Stimulated activated CD4-positive, alpha-beta T cell treated with anti-CD3 and anti-CD28 coated beads, Interleukin-1b, Interleukin-23, amount 100 ng/mL, for 24 hours (primary cell): ENCODE results near the gene HPS4.

ENCODE experiments used
- DNase-seq, 4 experiments: peaks; one replicate each; pipeline ENCODE4 v3.0.0-alpha.2; 2020; ENCODE audit warnings: low read depth in 4 of 4, low spot score in 1 of 4

The HPS4 gene

DNA sequence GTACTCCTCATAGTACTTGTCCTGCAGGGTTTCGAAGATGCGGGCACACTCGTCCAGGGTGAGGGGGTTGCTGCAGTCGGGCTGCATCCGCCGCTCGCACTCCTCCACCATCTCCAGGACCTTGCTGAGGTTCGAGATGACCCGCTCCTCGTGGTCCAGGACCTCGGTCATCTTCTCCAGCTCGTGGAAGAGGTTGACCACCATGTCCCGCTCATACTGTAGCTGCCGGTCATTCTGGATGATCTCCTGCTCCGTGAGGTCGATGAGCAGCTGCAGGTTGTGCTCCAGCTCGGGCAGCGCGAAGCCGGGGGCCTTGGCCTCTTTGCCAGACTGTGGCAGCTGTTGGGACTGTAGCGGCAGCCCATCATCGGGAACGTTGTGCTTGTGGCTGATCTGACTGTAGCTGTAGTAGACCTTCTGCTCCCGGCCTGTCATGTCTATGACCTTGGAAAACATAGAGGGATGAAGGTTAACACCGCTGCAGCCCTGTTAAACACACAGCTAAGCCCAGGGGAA lies 15.7 kb upstream of the HPS4 start:
- DNase-seq, result no peak

DNA sequence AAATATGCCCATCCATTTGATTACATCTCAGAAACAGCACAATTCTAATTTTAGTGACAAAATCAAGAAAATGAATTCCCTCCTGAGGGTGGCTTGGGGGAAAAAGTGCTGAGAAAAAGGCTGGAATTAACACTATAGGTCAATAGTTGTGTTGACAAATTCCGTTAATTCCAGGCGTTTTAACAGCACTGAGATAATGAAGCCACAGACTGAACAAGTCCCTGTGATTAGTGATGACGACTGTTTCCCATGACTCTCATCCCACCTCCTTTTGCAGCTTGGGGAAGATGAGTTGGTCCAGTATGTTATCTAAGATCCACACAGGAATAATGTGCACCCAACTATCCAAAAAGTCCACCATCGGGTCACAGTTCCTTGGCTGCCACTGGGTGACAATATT lies 12.9 kb upstream of the HPS4 start:
- no peak for DNase-seq

DNA sequence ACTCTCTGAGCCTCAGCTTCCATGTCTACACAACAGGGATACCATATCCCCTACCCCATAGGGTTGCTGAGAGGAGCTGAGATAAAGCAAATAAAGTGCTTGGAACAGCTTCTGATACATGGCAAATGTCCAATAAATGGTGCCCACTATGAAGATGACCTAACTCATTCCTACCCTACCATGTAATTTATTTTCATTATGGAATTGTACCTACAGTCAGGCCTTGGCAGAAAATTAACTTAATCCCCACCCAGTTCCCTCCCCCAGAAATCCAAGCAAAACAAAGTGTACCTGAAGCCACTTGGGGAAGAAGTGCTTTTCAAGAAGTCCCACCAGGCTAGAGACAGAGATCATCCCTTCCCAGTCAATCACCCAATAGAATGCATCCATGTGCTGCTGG lies 10.9 kb upstream of the HPS4 start:
- DNase-seq, result no peak

DNA sequence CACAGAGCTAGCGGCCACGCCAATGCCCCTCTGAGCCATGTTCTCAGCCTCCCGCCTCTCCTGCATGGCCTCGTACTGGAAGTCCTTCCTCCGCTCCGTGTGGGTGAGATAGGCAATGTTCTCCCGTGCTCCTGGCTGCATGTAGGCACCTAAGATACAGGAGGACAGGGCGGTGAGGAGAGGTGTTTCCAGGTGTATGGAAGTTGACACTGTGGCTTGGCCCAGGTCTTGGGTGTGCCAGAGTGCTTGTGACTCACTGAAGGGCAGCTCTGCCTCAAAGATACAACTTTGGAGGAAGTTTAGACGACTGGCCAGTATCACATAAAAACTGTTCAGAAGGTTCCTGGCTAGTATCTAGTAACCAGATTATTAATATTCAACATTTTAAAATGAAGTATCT lies 8.6 kb upstream of the HPS4 start:
- DNase-seq, result no peak

DNA sequence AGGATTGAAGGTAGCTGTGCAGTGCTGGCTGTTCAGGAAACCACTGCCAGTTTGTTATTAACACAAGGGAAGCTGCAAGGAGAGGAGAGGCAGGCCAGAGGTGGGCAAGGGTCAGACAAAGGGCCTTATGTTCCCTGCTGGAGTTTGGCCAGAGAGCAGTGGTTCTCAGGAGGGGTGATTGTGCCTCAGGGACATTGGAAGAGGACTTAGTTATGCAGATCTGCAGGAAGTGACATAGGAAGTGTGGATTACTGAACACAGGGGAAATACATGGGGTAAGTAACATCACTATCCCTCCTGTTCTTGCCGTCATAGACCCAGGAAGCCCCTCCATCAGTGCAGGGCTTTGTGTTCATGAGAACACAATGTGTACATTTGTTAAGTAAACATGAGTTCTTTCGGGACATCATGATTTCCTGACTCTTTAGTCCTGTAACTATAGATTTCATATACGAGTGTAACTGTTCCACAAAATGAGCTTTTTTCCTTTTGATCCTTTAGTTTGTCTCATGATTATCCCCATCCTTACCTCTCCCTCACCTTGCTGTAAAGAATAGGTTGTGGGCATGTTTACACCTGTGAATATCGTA lies 6.0 kb upstream of the HPS4 start:
- no peak for DNase-seq

DNA sequence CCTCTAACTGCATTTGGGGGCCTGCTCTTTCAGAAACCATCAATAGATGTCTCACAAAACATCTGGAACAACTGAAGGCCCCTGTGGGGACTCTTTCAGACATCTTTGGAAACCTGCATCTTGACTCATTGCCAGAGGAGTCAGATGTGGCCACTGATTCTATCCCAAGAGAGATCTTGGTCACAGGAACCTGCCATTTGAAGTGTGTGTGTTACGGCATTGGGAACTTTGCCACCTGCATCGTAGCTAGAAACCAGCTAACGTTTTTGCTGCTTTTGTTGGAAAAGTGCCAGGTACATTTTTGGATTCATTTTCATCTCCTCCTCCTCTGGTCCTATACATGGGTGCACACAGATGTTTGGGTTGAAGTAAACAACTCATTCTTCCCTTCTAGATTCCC lies 4.4 kb upstream of the HPS4 start:
- no peak for DNase-seq

DNA sequence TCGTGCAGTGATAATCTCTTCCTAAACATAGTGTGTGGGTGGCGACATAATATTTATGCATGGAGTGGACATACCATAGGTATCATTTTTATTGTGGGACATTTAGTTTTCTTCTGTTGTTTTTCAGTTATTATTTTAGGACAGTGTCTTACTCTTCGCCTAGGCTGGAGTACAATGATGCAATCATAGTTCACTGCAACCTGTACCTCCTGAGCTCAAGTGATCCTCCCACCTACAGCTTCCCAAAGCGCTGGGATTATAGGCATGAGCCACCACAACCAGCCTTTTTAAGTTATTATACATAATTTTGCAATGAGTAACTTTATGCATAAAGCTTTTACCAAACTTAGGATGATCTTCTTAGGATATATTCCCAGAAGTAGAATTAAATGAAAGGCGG lies 2.8 kb upstream of the HPS4 start:
- DNase-seq, result no peak

DNA sequence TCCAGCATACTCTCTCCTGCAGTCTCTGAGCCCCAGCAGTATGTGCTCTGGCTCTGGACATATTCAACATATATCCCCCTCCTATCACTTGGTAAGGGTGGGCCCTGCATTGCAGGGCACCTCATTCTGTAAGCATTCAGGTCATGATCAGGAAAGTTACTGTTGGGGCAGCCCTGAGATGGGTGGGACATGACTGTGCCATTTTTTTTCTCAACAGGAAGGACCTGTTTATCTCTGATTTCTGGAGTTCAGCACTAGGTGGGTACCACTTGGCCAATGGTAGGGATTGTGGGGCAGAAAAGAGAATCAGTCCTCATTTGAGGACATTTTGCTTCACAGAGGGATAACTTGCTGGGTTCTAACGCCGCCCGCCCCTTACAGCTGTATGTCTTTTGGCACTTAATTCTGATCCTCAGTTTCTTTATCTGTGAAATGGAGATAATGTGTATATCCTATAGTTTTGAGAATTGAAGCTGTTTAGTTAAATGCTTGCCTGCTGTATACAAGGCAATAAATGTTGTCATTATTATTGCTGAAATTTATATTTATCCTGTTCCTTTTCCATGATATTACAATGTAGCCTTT lies 2.3 kb upstream of the HPS4 start:
- DNase-seq, result no peak

DNA sequence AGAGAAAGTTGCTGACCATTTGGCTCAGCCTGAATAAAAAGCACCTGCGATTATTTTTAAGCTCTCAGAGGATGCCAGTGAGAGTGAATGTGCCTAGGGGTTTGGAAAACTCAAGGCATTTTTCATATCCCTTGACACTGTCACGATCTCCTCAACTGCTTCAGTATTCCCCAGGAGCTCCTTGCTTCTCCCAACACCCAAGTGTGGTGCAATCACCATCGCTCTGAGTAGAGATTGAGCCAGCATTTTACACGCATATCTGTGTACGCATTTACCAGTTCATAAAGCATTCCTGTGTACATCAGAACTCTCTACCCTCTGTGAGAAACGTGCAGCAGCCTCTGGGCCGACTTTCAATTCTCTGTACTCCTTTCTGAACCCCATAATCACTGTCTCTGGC lies 1.4 kb upstream of the HPS4 start:
- DNase-seq, result no peak

DNA sequence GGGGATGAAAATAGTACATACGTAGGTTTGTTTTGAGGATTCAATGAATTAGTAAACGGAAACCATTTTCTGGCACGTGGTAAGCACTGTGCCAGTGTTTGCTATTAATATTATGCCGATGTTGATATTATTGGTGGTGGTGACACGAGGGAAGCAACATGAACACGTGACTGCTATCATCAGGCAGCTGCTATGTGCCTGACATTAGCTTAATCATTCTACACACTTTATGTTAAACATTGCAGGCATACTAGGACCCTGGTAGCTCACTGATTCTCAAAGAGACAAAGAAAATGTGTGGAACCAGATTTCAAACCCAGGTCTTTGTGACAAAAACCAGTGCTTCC lies 750 bp upstream of the HPS4 start:
- no peak for DNase-seq

DNA sequence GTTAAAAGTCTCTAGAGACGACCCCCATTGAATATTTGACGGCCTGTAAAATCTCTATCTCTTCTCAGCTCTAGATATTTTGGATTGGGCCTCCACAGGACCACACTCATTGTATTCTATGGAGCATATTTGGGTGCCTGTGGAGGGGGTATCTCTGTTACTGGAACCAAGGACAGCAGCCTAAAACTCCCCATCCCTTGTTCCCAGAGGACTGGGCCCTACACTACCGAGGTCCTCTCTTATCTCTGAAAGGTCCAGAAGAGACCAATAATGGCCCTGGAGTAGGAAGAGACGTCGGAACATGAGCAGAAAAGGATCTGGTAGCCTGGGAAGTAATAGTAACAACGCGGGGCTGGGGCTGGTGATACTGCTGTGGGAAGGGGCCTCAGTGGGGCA lies 542 bp downstream of the HPS4 start:
- no peak for DNase-seq

DNA sequence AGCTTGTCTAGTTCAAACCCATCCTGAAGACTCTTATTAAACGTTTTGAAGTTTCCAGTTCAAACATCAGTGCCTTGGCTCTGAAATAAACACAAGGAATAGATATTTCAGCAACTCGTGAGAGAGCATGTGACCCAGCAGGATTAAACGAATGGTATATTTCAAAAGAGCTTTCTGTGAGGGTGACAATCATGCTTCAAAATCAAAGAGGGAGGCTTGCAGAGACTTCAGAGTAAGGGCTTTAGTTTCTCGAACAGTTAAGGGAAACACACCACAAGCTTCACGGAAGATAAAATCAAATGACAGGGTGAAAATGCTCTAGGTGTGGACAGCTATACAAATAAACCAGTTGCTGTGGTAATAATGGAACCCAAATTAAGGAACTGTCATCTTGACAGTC lies 1.4 kb downstream of the HPS4 start:
- DNase-seq, result no peak

DNA sequence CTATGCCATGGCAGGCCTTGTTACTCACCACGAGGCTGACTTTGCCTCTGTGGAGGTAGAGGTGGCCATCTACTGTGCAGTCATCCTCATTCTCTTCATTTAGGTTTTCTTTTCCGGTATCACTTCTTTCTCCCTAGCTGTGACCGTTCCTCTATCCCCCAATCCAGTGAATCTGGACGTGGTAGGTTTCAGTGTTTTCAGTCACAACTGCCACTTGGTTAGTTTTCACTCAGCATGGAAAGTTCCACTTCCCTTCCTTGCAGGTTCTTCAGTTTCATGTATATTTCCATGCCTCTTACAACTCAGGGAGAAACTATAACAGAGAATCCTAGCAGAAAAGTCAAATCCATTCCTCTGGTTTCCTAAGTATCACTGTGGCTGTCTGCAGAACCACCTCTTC lies 1.9 kb downstream of the HPS4 start:
- no peak for DNase-seq

DNA sequence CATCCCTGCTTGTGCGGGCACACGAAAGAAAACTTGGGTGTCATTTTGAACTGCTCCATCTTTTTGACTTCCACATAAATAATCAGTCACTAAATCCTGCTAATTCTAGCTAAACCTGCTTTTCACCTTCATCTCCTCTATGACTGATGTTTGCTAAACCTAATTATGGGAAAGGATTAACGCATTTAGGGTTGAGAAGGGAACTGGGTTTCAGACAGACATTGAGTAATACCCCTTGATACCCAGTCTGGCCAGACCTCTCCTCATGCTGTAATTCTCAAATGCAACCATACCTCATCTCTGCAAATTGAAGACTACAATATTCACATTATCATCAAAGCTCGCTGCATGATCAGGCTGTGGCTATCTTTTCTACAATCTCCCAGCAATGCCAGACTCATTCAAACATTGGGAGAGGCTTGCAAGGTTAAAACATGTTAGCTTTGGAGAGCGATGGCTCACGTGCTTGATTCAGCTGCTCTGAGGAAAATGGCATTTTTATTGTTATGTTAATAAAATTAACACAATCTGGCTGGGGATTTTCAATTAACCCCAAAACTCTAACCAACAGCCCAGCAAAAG lies 2.4 kb downstream of the HPS4 start:
- no peak for DNase-seq

DNA sequence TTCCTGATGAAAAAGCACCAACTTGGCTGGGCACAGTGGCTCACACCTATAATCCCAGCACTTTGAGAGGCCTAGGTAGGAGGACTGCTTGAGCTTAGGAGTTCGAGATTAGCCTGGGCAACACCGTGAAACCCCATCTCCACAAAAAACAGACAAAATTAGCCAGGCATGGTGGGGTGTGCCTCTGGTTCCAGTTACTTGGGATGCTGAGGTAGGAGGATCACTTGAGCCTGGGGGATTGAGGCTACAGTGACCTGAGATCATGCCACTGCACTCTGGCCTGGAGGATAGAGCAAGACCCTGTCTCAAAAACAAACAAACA lies 3.0 kb downstream of the HPS4 start:
- DNase-seq, result no peak

DNA sequence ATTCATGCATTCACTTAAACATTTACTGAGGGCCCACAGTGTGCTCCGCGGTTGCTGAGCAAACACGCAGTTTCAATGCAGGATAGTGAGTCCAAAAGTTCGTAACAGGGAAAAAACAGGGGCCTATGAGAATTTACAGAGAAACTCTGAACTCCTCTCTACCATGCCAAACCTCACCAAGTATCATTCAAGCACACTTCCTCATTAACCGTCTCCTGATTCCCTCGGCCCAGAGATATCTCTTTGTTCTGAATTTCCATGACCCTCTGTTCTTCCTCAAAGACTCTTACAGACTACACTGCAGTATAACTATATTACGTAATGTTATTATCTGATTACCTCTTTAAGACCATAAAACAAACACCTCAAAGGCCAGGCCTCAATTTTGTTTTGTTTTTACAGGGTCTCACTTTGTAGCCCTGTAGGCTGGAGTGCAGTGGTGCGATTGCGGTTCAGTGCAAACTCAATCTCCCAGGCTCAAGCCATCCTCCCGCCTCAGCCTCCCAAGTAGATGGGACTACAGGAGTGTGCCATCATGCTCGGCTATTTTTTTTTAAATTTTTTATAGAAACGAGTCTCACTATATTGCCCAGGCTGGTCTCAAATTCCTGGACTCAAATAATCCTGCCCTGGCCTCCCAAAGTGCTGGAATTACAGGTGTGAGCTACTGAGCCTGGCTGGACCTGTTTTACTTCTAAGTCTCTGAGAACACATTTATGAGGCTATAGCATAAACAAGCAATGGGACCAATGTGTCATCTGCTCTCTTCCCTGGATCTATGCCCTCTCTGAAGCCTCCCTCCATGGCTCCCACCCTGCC lies 3.6 kb downstream of the HPS4 start:
- no peak for DNase-seq

DNA sequence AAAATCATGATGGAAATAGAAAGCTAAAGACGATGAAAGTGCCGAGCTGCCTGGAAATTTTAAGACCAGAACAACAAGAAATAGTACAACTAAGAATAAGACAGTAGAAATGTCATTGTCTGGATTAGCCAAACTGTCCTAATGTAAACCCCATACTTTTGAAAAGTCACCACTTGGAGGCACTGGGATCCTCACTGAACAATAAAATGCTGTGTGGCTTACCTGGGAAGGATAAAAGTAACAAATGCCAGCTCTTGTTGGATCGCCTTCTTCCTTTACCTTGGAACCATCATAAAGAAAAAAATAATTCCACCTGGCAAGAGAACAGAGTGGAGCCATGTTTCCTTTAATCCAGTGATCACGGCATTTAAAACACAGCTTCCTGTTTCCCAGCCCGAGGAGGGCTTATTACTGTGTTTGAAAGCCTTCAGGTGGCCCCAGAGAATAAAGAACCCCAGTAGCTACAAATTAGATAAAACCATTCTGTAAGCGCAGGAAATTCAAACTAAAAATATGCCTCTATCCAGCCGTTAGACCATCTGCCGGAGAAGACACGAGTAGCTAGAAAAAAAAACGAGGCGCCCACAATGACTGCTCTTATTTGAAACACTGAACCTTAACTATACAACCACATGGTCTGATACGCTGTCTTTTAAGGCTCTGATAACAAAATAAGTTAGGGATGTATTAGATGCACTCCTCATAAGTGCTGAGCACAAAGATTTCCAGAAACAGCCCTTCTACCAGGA lies 4.4 kb downstream of the HPS4 start:
- no peak for DNase-seq

DNA sequence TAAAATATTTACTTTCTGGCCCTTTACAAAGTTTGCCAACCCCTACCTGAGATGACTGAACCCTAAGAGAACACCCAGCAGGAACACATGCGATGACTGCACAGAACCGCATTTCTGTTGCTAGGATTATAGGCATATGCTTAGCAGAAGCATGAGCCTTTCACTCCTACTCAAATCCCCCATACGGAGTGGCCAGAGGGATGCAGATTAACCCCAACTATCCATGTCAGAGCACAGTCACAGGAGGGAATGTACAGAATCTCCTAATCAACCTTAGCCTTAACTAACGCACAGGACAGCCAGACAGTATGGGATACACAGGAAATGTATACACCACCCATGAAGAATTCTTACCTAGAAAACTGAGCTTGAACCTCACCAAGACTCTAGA lies 6.2 kb downstream of the HPS4 start:
- no peak for DNase-seq

DNA sequence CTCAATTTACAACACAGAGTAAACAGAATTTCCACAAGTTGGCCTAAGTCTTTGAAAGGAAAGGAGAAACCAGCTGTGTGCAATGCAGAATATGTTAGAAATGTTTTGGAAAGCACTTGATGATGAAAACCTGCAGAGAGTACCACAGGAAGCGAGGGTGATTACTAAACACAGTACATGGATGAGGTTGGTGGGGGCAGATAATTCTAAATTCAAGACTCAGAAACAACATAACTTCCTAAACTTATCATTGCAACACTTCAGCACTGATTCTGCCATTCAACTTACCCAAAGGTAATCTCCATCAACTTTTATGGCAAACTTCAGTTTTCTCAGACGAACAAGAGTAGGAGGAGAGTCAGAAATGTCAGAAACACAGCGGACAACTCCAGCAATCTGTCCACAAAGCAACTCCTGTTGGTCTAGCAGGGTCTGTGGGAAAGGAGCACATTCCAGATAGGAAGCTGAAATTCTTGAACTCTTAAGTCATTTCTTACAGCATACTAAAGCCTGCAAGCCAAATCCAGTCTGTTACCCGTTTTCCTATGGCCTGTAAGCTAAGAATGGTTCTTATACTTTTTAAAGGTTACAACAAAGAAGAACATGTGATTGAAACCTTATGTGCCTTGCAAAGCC lies 6.8 kb downstream of the HPS4 start:
- DNase-seq, result no peak

DNA sequence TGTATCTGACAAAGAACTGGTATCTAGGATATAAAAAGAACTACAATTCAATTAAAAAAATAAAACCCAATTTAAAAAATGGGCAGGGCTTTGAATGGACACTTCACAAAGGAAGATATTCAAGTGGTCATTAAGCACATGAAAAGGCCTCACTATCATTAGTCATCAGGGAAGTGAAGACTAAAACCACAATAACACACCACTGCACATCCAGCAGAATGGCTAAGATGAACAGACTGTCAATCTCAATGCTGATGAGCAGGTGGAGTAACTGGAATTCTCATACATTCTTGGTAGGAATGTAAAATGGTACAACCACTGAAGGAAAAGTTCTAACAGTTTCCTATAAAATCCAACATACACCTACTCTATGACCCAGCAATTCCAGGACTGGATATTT lies 8.9 kb downstream of the HPS4 start:
- DNase-seq, result no peak

DNA sequence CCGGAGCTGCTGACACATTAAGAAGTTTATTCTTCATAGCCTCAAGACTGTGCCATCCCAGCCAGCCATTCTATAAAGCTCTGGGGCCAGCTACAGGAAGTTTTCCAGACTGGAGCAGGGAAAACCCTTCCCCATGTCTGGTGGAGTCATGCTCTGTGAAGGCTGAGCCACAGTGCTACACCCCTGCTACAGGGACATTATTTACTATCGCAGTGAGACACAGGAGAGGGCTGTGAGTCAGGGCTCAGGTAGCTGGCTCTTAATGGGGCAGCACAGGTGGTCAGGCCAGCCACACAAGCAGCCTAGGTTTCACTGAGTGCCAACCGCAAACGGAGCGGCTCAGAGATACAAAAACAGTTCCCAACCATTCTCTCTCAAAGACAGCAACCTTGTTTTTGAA lies 12.1 kb downstream of the HPS4 start:
- no peak for DNase-seq
